ENCODE results near the gene PRPF39.
A peak's percentile ranks its signal among the peaks of the same experiment; 100 is the strongest.
"Not testable (repeated sequence)": the region's sequence is repeated elsewhere in the genome, so short reads cannot be mapped to it uniquely, and the experiment has no call there.

The PRPF39 gene

DNA sequence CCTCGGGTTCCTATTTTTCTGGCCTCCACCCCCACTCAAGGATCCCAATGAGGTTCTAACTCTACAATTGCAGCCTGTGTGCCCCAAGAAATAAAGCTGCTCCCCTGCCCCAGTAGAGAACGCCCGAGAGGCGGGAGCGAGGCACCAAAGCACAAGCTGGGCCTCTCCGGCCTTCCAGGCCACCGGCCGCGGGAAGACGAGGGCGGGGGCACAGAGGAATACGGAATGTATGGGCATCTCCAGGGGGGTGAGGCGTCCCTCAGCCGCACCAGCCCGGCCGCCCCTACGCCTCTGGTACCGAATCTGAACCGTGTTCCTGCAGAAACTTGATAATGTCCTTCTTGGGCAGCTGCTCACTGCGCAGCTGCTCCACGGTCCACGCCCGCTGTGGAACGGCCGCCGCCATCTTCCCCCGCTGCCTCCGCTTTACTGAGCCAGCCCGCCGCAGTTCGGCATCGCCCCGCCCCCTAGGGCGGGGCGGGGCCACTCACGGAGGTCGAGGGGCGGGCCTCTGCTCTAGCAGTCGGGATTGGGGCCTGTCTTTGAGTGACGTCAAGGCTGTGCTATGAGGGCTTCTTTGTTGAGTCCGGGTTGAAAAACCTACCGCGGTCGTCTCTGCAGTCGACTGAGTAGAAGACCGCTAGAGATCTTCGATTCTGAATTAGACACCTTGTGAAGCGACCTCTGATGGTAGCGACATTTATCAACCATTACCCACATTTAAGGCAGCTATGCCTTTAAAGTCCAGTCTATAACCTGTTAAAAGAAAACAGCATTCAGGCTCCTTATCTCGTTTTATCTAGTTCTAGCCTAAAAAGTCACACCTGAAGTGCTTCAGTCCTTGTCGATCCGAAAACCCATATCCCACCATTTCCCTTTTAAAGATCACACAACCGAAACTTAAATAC lies 50.4 kb downstream of the PRPF39 start, which contains the start of gene FKBP3:
FKBP3 (minus strand) TSS at position 431 of the 908 bp plus-strand sequence; CDS start at position 406, 25 bp downstream.
- intact Hi-C loops (cut with DNase I), result loop anchor here (1.0 to 10.0 kb wide), 5 partner anchors 50 to 237 kb away; partner anchors contain the start of genes MIS18BP1, PRPF39 and TOGARAM1
- peak; percentile 94 to 99 (median 96) for DNase-seq

GRCh38 chr14:45135156-45135555 lies 51.2 kb downstream of the PRPF39 start:
- DNase-seq, result no peak
- intact Hi-C loops (cut with DNase I), result loop anchor here (2.0 to 10.0 kb wide), 2 partner anchors 50 to 120 kb away; partner anchors contain the start of genes MIS18BP1 and PRPF39

- DNase-seq, result peak; percentile 75 to 97 (median 88)
- intact Hi-C loops (cut with DNase I), result loop anchor here (2.0 to 10.0 kb wide), 2 partner anchors 51 to 119 kb away; partner anchors contain the start of genes MIS18BP1 and PRPF39
Measured at GRCh38 chr14:45135659-45136395, 51.9 kb downstream of the PRPF39 start, which contains the start of gene FANCM. Gene FANCM (plus strand): TSS chr14:45135930. CDS start chr14:45136032, 102 bp downstream.

DNA sequence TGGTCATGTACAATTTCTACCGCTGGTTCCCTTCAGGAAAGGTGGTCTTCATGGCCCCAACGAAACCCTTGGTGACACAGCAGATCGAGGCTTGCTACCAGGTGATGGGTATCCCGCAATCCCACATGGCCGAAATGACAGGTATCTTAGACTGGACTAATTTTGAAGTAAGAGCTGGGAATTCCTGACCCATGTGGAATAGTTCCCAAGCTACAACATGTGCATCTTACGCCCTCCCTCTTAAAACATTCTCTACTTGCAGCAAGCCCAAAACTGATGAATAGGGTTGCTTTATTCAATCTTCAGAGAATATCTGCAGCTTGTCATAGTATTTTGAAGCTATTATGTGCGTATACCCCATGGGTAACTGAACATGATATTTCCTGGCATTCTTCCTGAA lies 52.5 kb downstream of the PRPF39 start:
- DNase-seq, result no peak
- intact Hi-C loops (cut with DNase I), result loop anchor here (10.0 kb wide), 1 partner anchor 118 kb away; the partner anchor contains the start of gene MIS18BP1

DNA sequence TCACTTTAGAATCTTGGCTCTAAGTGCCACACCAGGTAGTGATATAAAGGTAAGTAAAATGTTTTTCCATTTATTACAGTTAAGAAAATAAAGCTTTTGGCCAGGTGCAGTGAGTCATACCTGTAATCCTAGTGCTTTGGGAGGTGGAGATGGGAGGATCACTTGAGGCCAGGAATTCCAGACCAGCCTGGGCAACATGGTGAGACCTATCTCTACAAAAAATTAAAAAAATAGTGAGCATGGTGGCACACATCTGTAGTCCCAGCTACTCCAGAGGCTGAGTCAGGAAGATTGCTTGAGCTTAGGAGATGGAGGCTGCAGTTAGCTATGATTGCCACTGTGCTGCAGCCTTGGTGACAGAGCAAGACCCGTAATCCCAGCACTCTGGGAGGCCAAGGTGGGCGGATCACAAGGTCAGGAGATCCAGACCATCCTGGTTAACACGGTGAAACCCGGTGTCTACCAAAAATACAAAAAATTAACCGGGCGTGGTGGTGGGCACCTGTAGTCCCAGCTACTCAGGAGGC lies 56.8 kb downstream of the PRPF39 start:
- intact Hi-C loops (cut with DNase I), result no loop called here
- DNase-seq, result no peak

GRCh38 chr14:45142083-45142482 lies 58.2 kb downstream of the PRPF39 start:
- intact Hi-C loops (cut with DNase I); DNase-seq: not testable (repeated sequence)

DNA sequence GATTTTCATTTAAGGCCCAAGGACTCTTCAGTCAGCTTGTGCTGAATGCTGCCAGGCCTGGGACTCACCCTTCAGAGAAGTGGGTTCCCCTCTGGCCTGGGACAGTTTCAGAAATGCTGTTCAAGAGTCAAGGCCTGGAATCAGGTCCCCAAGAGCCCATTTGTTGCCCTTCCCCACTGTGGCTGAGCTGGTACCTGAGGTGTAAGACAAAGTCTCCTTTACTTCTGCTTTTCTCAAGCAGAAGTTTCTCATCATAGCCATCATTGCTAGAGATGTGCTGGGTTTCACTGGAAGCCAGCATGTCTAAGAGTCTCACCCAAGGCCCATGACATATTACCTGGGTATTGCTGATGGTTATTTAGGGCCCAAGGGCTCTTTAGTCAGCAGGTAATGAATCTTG lies 60.7 kb downstream of the PRPF39 start:
- no peak for DNase-seq
- intact Hi-C loops (cut with DNase I), result no loop called here

DNA sequence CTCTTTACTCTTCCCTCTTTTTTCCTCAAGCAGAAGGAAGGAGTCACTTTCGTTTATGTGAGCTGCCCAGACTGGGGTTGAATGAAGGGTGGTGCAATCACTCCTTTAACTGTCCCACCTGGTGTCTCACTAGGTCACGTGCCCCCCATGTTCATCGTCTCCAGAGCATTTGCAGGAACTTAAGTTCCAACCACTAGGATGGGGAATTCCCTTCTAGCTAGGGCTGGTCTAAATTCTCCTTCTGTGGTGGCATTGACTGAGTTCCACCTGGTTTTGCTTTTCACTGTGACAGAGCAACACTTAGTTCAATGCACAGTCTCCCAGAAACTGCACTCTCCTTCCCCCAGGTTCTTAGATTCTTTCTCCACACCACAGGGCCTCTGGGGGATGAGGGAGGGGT lies 61.3 kb downstream of the PRPF39 start:
- DNase-seq, result no peak
- intact Hi-C loops (cut with DNase I), result no loop called here

GRCh38 chr14:45149602-45150001 lies 65.7 kb downstream of the PRPF39 start:
- intact Hi-C loops (cut with DNase I), result no loop called here
- no peak for DNase-seq

- intact Hi-C loops (cut with DNase I), result no loop called here
- DNase-seq, result no peak
Measured at GRCh38 chr14:45150386-45150890, 66.5 kb downstream of the PRPF39 start.

- intact Hi-C loops (cut with DNase I), result no loop called here
- DNase-seq, result no peak
Measured at GRCh38 chr14:45156067-45156466, 72.2 kb downstream of the PRPF39 start.

All from posterior cingulate gyrus (tissue), 11 donors.